ENCODE measurements around the gene PPFIA4. TPM values are rescaled to one million over a fixed set of nuclear protein-coding genes. Genes with fewer than 3 reads are reported as not detected.

PPFIA4 gene
- total and polyA plus RNA-seq, 2 donors (not counting 3 experiments of a cell fraction or from before 2014, with no cell fraction given), result 0.17 to 0.22 TPM

GRCh38 chr1:203122159-203122558 is 95.9 kb downstream of the PPFIA4 start:
- peaks cover 26 to 47% of the 10 kb centered on the region in 2 experiments for H3K27me3 ChIP-seq (ENCODE audit: control insufficient read depth in 2 of 2, insufficient read depth in 2 of 2, low read length in 2 of 2)
- H3K36me3 ChIP-seq (ENCODE audit: control insufficient read depth in 2 of 2, extremely low read depth in 1 of 2, insufficient read depth in 2 of 2, low read length in 2 of 2), result no peaks in the 10 kb centered on the region
- H3K9ac ChIP-seq (replicated peaks; ENCODE audit: extremely low read depth, insufficient read depth, low read length), result no peak overlapping the region
- no TSS peak for BruUV-seq (replicated peaks)
- intact Hi-C loops (cut with micrococcal nuclease) (no loop called here), dilution Hi-C loops (cut with MboI; ENCODE audit: extremely low pct_ligation_motif_present, low sequenced_read_pairs) (no loop called here)
- H3K9me1 ChIP-seq (replicated peaks; ENCODE audit: control insufficient read depth, extremely low read depth, insufficient read depth, low read length), result no peaks in the 10 kb centered on the region
- H3K79me2 ChIP-seq (ENCODE audit: control insufficient read depth, insufficient read depth, low read length), result no peaks in the 10 kb centered on the region
- TF ChIP-seq EZH2 (IDR thresholded peaks at IDR 0.05; ENCODE audit: borderline replicate concordance, low read depth, low read length, severe bottlenecking) (no peak), POLR2A (IDR thresholded peaks at IDR 0.05; ENCODE audit: low read depth, low read length) (no peak), JUN (IDR thresholded peaks at IDR 0.05; ENCODE audit: borderline replicate concordance, insufficient read depth, insufficient read length, low read depth) (no peak), POLR2AphosphoS5 (IDR thresholded peaks at IDR 0.05; ENCODE audit: insufficient read depth, low read depth, low read length) (no peak), MYC (IDR thresholded peaks at IDR 0.05; ENCODE audit: low read depth, low read length) (no peak), CTCF (IDR thresholded peaks at IDR 0.05; ENCODE audit: extremely low read depth in 1 of 2, insufficient read depth in 1 of 2, low read depth in 1 of 2, low read length in 2 of 2) (no peak), GATA2 (IDR thresholded peaks at IDR 0.05; ENCODE audit: insufficient read depth, insufficient read length, low read depth, low read length) (no peak), FOS (IDR thresholded peaks at IDR 0.05; ENCODE audit: borderline replicate concordance, insufficient read depth, low read length) (no peak), MAX (IDR thresholded peaks at IDR 0.05; ENCODE audit: insufficient read depth, insufficient read length) (no peak)
- no peak overlapping the region for H3K4me3 ChIP-seq (replicated peaks in 1 of 3; ENCODE audit: insufficient read depth in 1 of 3, low read depth in 1 of 3, low read length in 3 of 3)
- H2AFZ ChIP-seq (ENCODE audit: low read depth, low read length), result no peak overlapping the region
- peaks cover 3% of the 10 kb centered on the region for H3K4me1 ChIP-seq (ENCODE audit: control insufficient read depth, extremely low read depth, insufficient read depth, low read length)
- FAIRE-seq, result no peak
- H4K20me1 ChIP-seq (replicated peaks; ENCODE audit: control insufficient read depth, extremely low read depth, insufficient read depth, low read length), result no peaks in the 10 kb centered on the region
- ChIA-PET CTCF (interaction anchor here (1.0 to 10.8 kb wide), 4 partner anchors 9 to 96 kb away, joined by 3 to 341 read pairs (median 161); no protein-coding TSS in a partner anchor), POLR2A (no interaction called here)
- H3K9me3 ChIP-seq (replicated peaks; ENCODE audit: control insufficient read depth, insufficient read depth, low read length), result no peaks in the 10 kb centered on the region
- DNase-seq (ENCODE audit: low read depth, low spot score), result no peak
- no peak overlapping the region for H3K4me2 ChIP-seq (ENCODE audit: insufficient read depth, low read length)
- no peak overlapping the region for H3K27ac ChIP-seq (ENCODE audit: insufficient read depth, low read depth, low read length)

Measured in endothelial cell of umbilical vein (primary cell).